K562 (cell line): Measurements from ENCODE around the gene ZKSCAN1. TPM values are rescaled to one million over a fixed set of nuclear protein-coding genes. Genes with fewer than 3 reads are reported as not detected.

Experiments used
- FOXM1 ChIP-seq, 2 experiments: fragments of 450-650 bp in 1 of 2; sonication (generic) in 1 of 2; formaldehyde crosslinking in 1 of 2; IDR thresholded peaks; 2 replicates each; pipeline versions ENCODE4 v1.6.1 to v1.9.0; 2017 to 2022; ENCODE audit warnings: low read depth in 2 of 2, mild to moderate bottlenecking in 2 of 2, missing genetic modification reagents in 1 of 2, moderate library complexity in 1 of 2
- GABPB1 ChIP-seq: sonication (generic); formaldehyde crosslinking; IDR thresholded peaks from 2 replicates; pipeline ENCODE4 v1.8.0; 2022; ENCODE audit warnings: mild to moderate bottlenecking, missing genetic modification reagents
- HINFP ChIP-seq: fragments of 450-650 bp; conservative IDR thresholded peaks from 2 replicates; pipeline ENCODE4 v1.6.1; 2016; ENCODE audit warnings: missing genetic modification characterization, low read depth, mild to moderate bottlenecking, control low read depth, missing compliant biosample characterization
- HNRNPL ChIP-seq: fragments of 200-400 bp; formaldehyde crosslinking; IDR thresholded peaks from 2 replicates; pipeline ENCODE4 v1.6.1; 2017; ENCODE audit warnings: low read depth, mild to moderate bottlenecking, low read length
- JUNB ChIP-seq: fragments of 450-650 bp; formaldehyde crosslinking; conservative IDR thresholded peaks from 2 replicates; pipeline ENCODE4 v1.4.0; 2020; ENCODE audit warnings: mild to moderate bottlenecking
- KLF1 ChIP-seq: fragments of 450-650 bp; IDR thresholded peaks from 2 replicates; pipeline ENCODE4 v1.6.1; 2016; ENCODE audit warnings: missing genetic modification characterization, missing compliant biosample characterization
- MAFG ChIP-seq: fragments of 450-650 bp; conservative IDR thresholded peaks from 2 replicates; pipeline ENCODE4 v1.6.1; 2016; ENCODE audit warnings: missing genetic modification characterization, missing compliant biosample characterization
- SAP30 ChIP-seq: fragments of 200-600 bp; sonication (generic); IDR thresholded peaks from 2 replicates; pipeline ENCODE4 v1.6.1; 2012; ENCODE audit warnings: borderline replicate concordance, low read depth, mild to moderate bottlenecking, moderate library complexity, low read length, control low read depth, inconsistent platforms; ENCODE audit not compliant: insufficient read depth, poor library complexity, severe bottlenecking
- SMAD4 ChIP-seq: fragments of 250-450 bp; sonication (Bioruptor Pico); conservative IDR thresholded peaks from 2 replicates; pipeline ENCODE4 v1.8.0; 2021; ENCODE audit warnings: inconsistent platforms, mild to moderate bottlenecking, moderate library complexity
- TEAD2 ChIP-seq: fragments of 450-650 bp; IDR thresholded peaks from 2 replicates; pipeline ENCODE4 v1.6.1; 2016; ENCODE audit warnings: missing genetic modification characterization, control low read depth, missing compliant biosample characterization
- ZNF586 ChIP-seq: fragments of 450-650 bp; formaldehyde crosslinking; conservative IDR thresholded peaks from 2 replicates; pipeline ENCODE4 v1.4.0; 2020; ENCODE audit warnings: mild to moderate bottlenecking, moderate library complexity
- polyA plus RNA-seq, 8 experiments: library from polyadenylated mRNA; depleted of rRNA in 4 of 8; stranded (reverse) in 5 of 8; unstranded in 3 of 8; fragments of >200 nt; fragmentation: Nextera tagmentation in 2 of 8; fragmentation: Illumina TruSeq in 1 of 8; extraction: Ambion mirVana in 2 of 8; extraction: Trizol in 1 of 8; gene quantifications; 2 replicates each; pipeline versions ENCODE4 v1.2.1 to v1.2.3, GENCODE V29; 2011 to 2014; ENCODE audit warnings: inconsistent platforms in 1 of 8, missing spikeins in 1 of 8
- total RNA-seq, 7 experiments: library from RNA; depleted of rRNA in 6 of 7; stranded (reverse); fragments of >200 nt in 6 of 7; fragmentation: Illumina TruSeq in 2 of 7; extraction: Trizol in 2 of 7; gene quantifications; 2 replicates each; pipeline versions ENCODE4 v1.2.1 to v1.2.3, GENCODE V29; 2011 to 2021; ENCODE audit warnings: low replicate concordance in 1 of 7
- TF ChIP-seq, protein P1 (sequence below), 2 experiments: fragments of 450-650 bp; formaldehyde crosslinking in 1 of 2; IDR thresholded peaks; 2 replicates each; pipeline versions ENCODE4 v1.4.0 to v1.6.1; 2014 to 2020; ENCODE audit warnings: mild to moderate bottlenecking in 2 of 2, borderline replicate concordance in 1 of 2, low read depth in 1 of 2

The ZKSCAN1 gene
- total and polyA plus RNA-seq, 9 of the 15 experiments (the other 6 are each of a cell fraction or from before 2014, with no cell fraction given): 5.3 to 43.0 (median 23.2) TPM

GRCh38 chr7:100022621-100023020, 7.2 kb downstream of the ZKSCAN1 start (continued):
- TF ChIP-seq, protein P1, sequence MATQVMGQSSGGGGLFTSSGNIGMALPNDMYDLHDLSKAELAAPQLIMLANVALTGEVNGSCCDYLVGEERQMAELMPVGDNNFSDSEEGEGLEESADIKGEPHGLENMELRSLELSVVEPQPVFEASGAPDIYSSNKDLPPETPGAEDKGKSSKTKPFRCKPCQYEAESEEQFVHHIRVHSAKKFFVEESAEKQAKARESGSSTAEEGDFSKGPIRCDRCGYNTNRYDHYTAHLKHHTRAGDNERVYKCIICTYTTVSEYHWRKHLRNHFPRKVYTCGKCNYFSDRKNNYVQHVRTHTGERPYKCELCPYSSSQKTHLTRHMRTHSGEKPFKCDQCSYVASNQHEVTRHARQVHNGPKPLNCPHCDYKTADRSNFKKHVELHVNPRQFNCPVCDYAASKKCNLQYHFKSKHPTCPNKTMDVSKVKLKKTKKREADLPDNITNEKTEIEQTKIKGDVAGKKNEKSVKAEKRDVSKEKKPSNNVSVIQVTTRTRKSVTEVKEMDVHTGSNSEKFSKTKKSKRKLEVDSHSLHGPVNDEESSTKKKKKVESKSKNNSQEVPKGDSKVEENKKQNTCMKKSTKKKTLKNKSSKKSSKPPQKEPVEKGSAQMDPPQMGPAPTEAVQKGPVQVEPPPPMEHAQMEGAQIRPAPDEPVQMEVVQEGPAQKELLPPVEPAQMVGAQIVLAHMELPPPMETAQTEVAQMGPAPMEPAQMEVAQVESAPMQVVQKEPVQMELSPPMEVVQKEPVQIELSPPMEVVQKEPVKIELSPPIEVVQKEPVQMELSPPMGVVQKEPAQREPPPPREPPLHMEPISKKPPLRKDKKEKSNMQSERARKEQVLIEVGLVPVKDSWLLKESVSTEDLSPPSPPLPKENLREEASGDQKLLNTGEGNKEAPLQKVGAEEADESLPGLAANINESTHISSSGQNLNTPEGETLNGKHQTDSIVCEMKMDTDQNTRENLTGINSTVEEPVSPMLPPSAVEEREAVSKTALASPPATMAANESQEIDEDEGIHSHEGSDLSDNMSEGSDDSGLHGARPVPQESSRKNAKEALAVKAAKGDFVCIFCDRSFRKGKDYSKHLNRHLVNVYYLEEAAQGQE (IDR thresholded peaks at IDR 0.05; ENCODE audit: borderline replicate concordance): no peak
- TF ChIP-seq, protein P1 (CRISPR knock-in tag; IDR thresholded peaks at IDR 0.05; ENCODE audit: low read depth): no peak
- TF ChIP-seq HINFP (tag) (no peak), TEAD2 (tag) (no peak), FOXM1 (IDR thresholded peaks at IDR 0.05; ENCODE audit: low read depth) (no peak), FOXM1 (CRISPR knock-in tag; IDR thresholded peaks at IDR 0.05; ENCODE audit: low read depth) (no peak), HNRNPL (no peak), KLF1 (tag) (no peak), SMAD4 (CRISPR knock-in tag) (no peak), MAFG (no peak), GABPB1 (no peak), SAP30 (no peak), JUNB (CRISPR knock-in tag) (no peak), ZNF586 (no peak)
